Activated CD4-positive, CD25-positive, alpha-beta regulatory T cell (primary cell): ENCODE measurements around the gene PARN.

Experiments
- DNase-seq, 4 experiments: peaks; one replicate each; lab custom pipeline; 2025; lab: John Stamatoyannopoulos, UW

Gene PARN

GRCh38 chr16:14499110-14499509, 130.9 kb downstream of the PARN start:
- DNase-seq: no peak

GRCh38 chr16:14497245-14498082, 132.6 kb downstream of the PARN start:
- DNase-seq: no peak

GRCh38 chr16:14496786-14497185, 133.3 kb downstream of the PARN start:
- no peak for DNase-seq

- DNase-seq: no peak
Observed at GRCh38 chr16:14496047-14496770, 133.9 kb downstream of the PARN start.

GRCh38 chr16:14495213-14496046, 134.6 kb downstream of the PARN start:
- no peak for DNase-seq

- no peak for DNase-seq
Observed at GRCh38 chr16:14494396-14494966, 135.6 kb downstream of the PARN start.

GRCh38 chr16:14493791-14494190, 136.3 kb downstream of the PARN start:
- DNase-seq: no peak

- no peak for DNase-seq
Observed at GRCh38 chr16:14492614-14493013, 137.4 kb downstream of the PARN start.

GRCh38 chr16:14491861-14492529, 138.1 kb downstream of the PARN start:
- no peak for DNase-seq

- DNase-seq: no peak
Observed at GRCh38 chr16:14490235-14490634, 139.8 kb downstream of the PARN start.

GRCh38 chr16:14489460-14489859, 140.6 kb downstream of the PARN start:
- no peak for DNase-seq

GRCh38 chr16:14487579-14487978, 142.5 kb downstream of the PARN start:
- no peak for DNase-seq

GRCh38 chr16:14486520-14487303, 143.3 kb downstream of the PARN start:
- DNase-seq: no peak

GRCh38 chr16:14485811-14486519, 144.1 kb downstream of the PARN start:
- DNase-seq: no peak

- DNase-seq: no peak
Observed at GRCh38 chr16:14485121-14485551, 144.9 kb downstream of the PARN start.

- no peak for DNase-seq
Observed at GRCh38 chr16:14483819-14484385, 146.2 kb downstream of the PARN start.

GRCh38 chr16:14476183-14476582, 153.9 kb downstream of the PARN start:
- DNase-seq: no peak

GRCh38 chr16:14475370-14476139, 154.5 kb downstream of the PARN start:
- DNase-seq: no peak

- DNase-seq: no peak
Observed at GRCh38 chr16:14473488-14473887, 156.6 kb downstream of the PARN start.
